Parathyroid adenoma (tissue), 2 donors: ENCODE data around the gene ITLN1.

Source experiments
- H2AFZ ChIP-seq: fragments of 300-600 bp; sonication (generic); one replicate; pipeline ENCODE4 v1.7.0; 2017; ENCODE audit warnings: antibody characterized with exemption, mild to moderate bottlenecking
- H3K27ac ChIP-seq: fragments of 300-600 bp; sonication (generic); one replicate; pipeline ENCODE4 v1.7.0; 2017
- H3K27me3 ChIP-seq: fragments of 300-600 bp; sonication (generic); one replicate; pipeline ENCODE4 v1.7.0; 2017; ENCODE audit warnings: low read length; ENCODE audit not compliant: control insufficient read depth, insufficient read depth
- H3K36me3 ChIP-seq: fragments of 300-600 bp; sonication (generic); one replicate; pipeline ENCODE4 v1.7.0; 2017; ENCODE audit warnings: low read length; ENCODE audit not compliant: control insufficient read depth, insufficient read depth
- H3K4me1 ChIP-seq: fragments of 300-600 bp; sonication (generic); one replicate; pipeline ENCODE4 v1.7.0; 2017; ENCODE audit warnings: control low read depth
- H3K4me2 ChIP-seq: fragments of 300-600 bp; sonication (generic); one replicate; pipeline ENCODE4 v1.7.0; 2017; ENCODE audit warnings: low read length
- H3K4me3 ChIP-seq: fragments of 300-600 bp; sonication (generic); one replicate; pipeline ENCODE4 v1.7.0; 2017; ENCODE audit warnings: low read depth, low read length
- H3K79me2 ChIP-seq: fragments of 300-600 bp; sonication (generic); one replicate; pipeline ENCODE4 v1.7.0; 2017; ENCODE audit warnings: control low read depth
- H3K9ac ChIP-seq: fragments of 300-600 bp; sonication (generic); one replicate; pipeline ENCODE4 v1.7.0; 2017; ENCODE audit warnings: mild to moderate bottlenecking
- H3K9me3 ChIP-seq: fragments of 300-600 bp; sonication (generic); one replicate; pipeline ENCODE4 v1.7.0; 2017; ENCODE audit warnings: low read length; ENCODE audit not compliant: control insufficient read depth
- CTCF ChIP-seq: fragments of 300-600 bp; sonication (generic); IDR thresholded peaks from one replicate; pipeline ENCODE4 v1.7.0; 2017; ENCODE audit warnings: antibody characterized with exemption, mild to moderate bottlenecking
- donor health status: primary hyperparathyroidism.

Gene ITLN1

GRCh38 chr1:160862203-160863060, 22.5 kb downstream of the ITLN1 start, which contains the start of gene CD244:
Gene CD244, minus strand, starts transcription at chr1:160862887. Its CDS starts 210 bp downstream, at chr1:160862677.
- Histone ChIP-seq H3K4me3 (no peak within 1 kb of the TSS), H3K27ac (no peak within 1 kb of the TSS), H3K79me2 (no peaks in the 10 kb centered on the region), H3K36me3 (no peaks in the 10 kb centered on the region), H3K4me1 (no peaks in the 10 kb centered on the region), H3K4me2 (no peak within 1 kb of the TSS), H2AFZ (no peak within 1 kb of the TSS), H3K9me3 (no peaks in the 10 kb centered on the region), H3K27me3 (no peaks in the 10 kb centered on the region), H3K9ac (no peak within 1 kb of the TSS)
- no peak for TF ChIP-seq CTCF

- no peak overlapping the region for H3K27ac ChIP-seq
- H3K9ac ChIP-seq: no peak overlapping the region
- no peaks in the 10 kb centered on the region for H3K27me3 ChIP-seq
- no peak for TF ChIP-seq CTCF
- no peak overlapping the region for H3K4me2 ChIP-seq
- H3K4me3 ChIP-seq: no peak overlapping the region
- H3K79me2 ChIP-seq: no peaks in the 10 kb centered on the region
- no peaks in the 10 kb centered on the region for H3K4me1 ChIP-seq
- H3K36me3 ChIP-seq: no peaks in the 10 kb centered on the region
- H3K9me3 ChIP-seq: no peaks in the 10 kb centered on the region
- no peak overlapping the region for H2AFZ ChIP-seq
Observed at GRCh38 chr1:160860840-160861505, 24.0 kb downstream of the ITLN1 start.

GRCh38 chr1:160859166-160859565, 25.8 kb downstream of the ITLN1 start:
- no peak for TF ChIP-seq CTCF
- Histone ChIP-seq H3K79me2 (no peaks in the 10 kb centered on the region), H2AFZ (no peak overlapping the region), H3K36me3 (no peaks in the 10 kb centered on the region), H3K4me3 (no peak overlapping the region), H3K9ac (no peak overlapping the region), H3K4me2 (no peak overlapping the region), H3K4me1 (no peaks in the 10 kb centered on the region), H3K27me3 (no peaks in the 10 kb centered on the region), H3K27ac (no peak overlapping the region), H3K9me3 (no peaks in the 10 kb centered on the region)

GRCh38 chr1:160858507-160858906, 26.5 kb downstream of the ITLN1 start:
- Histone ChIP-seq H3K79me2 (no peaks in the 10 kb centered on the region), H3K27ac (no peak overlapping the region)

More at GRCh38 chr1:160858507-160858906, 26.5 kb downstream of the ITLN1 start:
- H3K9me3 ChIP-seq: no peaks in the 10 kb centered on the region
- no peak overlapping the region for H3K4me2 ChIP-seq
- no peaks in the 10 kb centered on the region for H3K4me1 ChIP-seq
- no peak for TF ChIP-seq CTCF
- no peaks in the 10 kb centered on the region for H3K36me3 ChIP-seq
- H3K27me3 ChIP-seq: no peaks in the 10 kb centered on the region
- no peak overlapping the region for H3K4me3 ChIP-seq
- no peak overlapping the region for H3K9ac ChIP-seq
- no peak overlapping the region for H2AFZ ChIP-seq
